GM18511 (cell line): ENCODE results near the gene CFAP97.
"Not testable (repeated sequence)": the region's sequence is repeated elsewhere in the genome, so short reads cannot be mapped to it uniquely, and the experiment has no call there.

Experiments used
- ATAC-seq: cut with Tn5 transposase; IDR thresholded peaks from one replicate; pipeline ENCODE4 v1.9.1; 2021; ENCODE audit warnings: mild to moderate bottlenecking, moderate library complexity; ENCODE audit not compliant: unreplicated experiment

The CFAP97 gene

DNA sequence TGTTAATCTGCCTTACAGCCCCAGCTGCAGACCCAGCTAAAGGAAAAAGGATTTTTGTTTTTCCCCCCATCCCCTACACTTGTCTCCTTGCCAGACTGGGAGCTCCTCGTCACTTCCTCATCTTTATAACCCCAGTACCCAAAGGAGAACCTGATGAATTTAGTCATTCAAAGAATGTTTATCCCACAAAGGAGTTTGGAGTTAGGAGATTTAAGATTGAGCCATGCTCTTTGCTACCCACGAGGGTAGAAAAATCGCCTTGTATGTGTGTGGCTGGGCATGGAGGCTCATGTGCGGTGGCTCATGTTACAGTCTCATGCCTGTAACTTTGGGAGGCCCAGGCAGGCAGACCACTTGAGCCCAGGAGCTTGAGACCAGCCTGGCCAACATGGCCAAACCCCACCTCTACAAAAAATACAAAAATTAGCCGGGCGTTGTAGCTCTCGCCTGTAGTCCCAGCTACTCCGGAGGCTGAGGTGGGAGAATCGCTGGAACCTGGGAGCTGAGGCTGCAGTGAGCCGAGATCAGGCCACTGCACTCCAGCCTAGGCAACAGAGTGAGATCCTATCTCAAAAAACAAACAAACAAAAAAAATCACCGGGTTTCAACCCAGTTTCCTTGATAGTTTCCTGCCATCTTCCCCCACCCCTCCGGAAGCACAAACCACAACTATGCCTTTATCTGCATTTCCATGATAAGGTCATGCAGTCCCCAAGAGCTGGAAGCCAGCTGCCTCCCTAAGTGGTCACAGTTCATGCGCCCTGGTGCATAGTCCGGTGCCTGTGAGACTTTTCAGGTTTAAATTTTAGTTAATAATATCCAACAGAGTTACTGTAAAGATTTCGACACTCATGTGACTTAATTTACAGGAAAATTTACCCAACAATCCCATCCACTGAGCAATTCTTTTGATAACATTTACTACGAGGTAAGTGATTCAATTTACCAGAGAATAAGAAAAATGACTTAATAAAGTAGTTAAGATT, 1.5 kb downstream of the CFAP97 start:
- no peak for ATAC-seq

DNA sequence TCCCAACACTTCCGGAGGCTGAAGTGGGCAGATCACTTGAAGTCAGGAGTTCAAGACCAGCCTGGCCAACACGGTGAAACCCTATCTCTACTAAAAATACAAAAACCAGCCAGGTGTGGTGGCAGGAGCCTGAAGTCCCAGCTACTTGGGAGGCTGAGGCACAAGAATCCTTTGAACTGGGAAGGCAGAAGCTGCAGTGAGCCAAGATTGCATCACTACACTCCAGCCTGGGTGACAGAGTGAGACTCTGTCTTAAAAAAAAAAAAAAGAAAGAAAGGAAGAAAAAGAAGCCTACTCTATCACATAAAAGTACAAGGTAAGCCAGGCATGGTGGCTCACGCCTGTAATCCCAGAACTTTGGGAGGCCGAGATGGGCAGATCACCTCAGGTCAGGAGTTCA, 5.6 kb downstream of the CFAP97 start:
- not testable (repeated sequence) for ATAC-seq

DNA sequence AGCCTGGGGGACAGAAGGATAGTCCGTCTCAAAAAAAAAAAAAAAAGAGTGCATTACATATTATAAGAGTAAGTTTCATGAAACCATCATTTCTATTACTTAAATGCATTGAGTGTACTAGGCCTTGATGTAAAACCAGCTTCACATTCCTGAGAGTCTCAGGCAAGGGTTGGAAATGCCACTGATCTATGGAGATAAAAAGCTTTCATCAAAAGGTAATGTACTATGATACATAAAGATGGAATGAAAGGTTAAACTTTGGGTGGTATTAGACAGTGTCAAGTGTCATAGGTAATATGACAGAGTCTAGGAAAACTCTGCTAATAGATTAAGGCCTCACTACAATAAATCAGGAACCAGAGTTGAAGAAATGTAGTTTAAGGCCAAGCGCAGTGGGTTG, 7.4 kb downstream of the CFAP97 start:
- ATAC-seq = no peak

DNA sequence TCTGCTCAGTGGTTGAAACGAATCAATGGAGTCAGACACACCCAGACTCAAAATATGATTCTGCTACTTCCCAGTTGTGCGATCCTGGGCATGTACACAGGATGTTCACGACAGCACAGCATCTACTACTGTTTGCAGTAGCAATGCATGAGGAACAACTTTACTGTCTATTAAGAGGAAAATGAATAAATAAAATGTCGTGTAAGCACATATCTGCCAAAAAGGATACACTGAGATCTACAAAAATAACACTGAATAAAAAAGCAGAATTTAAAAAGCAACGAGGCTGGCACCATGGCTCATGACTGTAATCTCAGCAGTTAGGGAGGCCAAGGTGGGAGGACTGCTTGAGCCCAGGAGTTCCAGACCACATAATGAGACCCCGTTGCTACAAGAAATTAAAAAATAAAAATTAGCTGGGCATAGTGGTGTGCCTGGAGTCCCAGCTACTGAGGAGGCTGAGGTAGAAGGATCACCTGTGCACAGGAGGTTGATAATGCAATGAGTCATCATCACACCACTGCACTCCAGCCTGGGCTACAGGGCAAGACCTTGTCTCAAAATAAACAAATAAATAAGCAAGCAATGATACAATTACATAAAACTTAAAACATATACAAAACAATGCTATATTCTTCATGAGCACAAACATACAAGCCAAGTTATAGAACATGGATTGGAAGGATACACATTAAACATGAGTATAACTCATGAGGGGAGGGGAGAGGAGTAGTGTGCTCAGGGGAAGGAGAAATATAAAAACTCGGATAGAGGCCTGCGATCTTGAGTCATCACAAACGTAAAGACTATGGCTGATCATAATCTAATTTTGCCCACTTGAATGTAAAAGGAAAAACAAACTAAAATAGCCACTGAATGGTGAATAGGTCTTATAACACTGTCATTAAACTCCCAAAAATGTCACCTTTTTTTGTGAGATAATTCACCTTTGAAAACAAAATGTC, 8.6 kb downstream of the CFAP97 start:
- no peak for ATAC-seq

DNA sequence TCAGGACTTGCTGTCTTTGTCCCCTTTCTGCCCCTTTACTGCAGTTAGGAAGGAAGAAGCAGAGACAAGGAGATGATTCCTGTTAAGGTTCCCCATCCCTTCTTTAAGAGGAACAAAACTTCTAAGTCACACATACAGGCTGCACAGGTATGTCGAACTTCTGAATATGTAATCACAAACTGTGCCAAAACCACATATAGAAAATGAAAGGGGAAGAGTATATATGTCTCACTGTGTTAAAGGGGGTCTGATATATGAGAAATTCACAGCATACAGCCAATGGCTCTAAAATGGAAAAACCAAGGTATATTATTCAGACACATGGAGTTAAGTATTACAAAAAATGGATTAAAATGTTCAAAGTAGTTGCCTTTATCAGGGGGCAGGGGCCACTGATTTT, 11.7 kb downstream of the CFAP97 start:
- ATAC-seq = peak; percentile 96

DNA sequence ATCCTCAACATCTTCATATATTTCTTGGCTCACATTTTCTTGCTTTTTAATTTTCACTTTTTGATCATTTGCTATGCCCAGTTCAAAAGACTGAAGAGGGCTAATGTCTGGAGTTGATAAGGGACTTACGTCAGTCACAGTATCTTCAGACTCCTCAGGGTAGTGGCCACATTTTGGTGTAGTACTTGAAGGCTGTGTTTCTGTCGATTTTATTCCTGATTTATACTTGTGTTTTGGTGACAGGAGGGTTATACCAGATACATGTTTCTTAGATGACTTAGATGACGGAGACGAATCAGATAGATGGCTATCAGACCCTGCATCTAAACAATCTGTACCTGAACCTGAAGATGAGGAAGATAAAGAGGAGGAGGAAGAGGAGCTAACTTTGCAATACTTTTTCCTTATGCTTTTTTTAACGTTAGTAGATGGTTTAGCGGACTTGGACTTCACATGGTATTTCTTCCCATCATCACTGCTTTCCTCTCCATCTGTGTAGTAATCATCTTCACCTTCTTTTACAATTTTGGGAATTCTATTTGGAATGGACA, 13.4 kb downstream of the CFAP97 start:
- no peak for ATAC-seq

DNA sequence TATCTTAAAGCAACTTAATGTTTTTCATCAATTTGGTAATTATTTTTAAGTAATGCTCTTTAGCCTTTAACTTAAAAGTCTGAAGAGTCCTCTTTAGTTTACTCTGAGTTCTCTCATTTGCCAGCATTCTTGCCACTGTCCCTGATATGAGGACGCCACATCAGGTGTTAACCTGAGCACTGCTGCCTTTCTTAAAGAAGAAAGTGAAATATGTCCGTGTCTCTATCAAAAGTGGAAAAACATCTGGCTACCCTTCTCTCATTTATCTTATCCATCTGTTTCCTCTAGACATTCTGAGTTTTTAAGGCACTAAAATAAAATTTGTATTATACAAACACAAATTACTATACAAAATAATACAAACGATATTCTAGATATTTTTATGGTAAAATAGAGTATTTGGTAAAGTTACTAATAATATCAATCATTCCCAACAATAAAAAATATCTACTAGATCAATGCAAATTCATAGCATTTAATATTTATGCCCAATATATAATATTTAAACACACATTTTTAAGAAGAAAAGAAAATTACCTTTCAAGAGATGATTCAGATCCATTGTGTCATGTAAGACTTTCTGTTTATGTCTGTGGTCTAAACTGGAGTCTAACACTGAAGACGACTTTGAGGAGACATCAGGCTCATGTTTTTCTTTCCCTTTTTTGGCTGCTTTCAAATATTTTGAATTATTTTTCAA, 14.0 kb downstream of the CFAP97 start:
- no peak for ATAC-seq

DNA sequence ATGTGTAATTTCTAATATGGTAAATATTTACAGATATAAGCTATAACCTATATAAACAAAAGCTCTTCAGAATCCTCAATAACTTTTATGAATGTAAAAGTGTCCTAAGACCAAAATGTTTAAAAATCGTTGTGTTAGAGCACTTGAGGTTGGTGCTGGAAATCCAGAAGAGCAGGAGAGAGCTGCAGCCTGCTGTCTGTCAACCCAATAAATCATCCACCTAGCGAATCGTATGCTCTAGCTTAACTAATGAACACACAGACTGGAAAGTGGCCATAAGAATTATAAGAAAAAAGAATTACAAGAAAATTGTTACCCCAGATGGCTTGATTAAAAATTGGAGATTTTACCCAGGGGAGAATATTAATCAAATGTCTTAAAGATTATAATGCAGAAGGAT, 17.0 kb downstream of the CFAP97 start:
- ATAC-seq = no peak

DNA sequence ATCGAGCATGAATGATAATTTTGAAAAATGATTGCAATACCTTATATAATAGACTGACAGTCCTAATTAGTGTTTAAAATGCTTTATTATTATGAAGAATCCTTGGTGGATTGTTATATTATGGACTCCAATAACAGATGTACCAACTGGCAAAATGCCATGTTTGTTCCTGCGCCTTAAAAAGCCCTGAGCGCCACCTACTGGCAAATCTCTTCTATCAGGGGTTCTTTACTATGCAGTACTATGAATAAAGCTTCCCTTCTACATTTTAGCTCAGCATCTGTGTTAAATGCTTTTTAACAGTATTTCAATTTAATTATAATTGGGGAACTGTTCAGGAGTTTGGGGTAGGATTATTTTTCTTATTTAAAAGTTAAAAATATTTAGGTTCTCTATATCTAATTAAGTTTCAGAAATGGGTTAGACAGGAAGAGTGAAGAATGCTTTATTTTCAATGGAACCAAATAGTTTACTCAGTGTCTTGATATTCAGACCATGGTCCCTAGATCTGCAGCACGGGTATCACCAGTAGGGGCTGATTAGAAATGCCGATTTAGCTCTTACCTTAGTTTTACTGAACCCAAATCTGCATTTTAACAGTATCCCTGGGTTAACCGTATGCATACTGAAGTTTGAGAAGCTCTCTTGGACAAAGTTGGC, 20.0 kb downstream of the CFAP97 start:
- ATAC-seq = peak; percentile 67

DNA sequence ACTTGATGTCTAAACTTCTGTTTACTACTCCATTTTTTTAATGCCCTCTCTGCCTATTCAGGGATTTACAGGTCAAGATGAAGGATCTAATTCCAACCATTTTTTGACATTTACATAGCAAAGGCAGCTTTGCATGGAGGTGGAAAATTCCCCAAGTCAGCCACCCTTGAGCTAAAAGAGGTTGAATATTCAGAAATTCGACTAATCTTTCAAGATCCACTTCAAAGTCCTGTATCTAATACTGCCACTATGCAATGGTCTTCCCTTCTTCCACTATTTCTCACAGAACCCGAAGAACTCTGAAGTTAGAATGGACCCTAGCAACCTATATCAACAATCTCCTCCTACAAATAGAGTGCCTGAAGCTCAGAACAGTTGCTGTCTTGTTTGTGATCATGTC, 21.6 kb downstream of the CFAP97 start:
- no peak for ATAC-seq

DNA sequence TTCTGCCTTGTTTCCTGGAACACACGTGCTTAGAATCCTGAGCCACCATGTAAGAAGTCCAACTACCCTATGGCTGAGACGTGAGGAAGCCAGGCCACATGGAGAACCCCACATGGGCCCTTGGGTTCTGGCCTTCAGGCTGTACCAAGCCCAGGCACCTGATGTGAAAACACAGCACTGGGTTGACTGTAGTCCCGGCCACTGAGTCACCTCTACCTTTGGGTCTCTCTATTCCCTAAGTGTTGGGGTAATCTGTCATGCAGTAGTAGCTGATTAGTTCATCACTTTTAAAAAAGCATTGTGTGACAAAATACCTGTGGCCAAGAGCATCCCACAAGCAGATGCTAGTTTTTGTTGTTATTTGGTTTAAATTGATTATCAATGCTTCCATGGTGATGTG, 24.3 kb downstream of the CFAP97 start:
- no peak for ATAC-seq

DNA sequence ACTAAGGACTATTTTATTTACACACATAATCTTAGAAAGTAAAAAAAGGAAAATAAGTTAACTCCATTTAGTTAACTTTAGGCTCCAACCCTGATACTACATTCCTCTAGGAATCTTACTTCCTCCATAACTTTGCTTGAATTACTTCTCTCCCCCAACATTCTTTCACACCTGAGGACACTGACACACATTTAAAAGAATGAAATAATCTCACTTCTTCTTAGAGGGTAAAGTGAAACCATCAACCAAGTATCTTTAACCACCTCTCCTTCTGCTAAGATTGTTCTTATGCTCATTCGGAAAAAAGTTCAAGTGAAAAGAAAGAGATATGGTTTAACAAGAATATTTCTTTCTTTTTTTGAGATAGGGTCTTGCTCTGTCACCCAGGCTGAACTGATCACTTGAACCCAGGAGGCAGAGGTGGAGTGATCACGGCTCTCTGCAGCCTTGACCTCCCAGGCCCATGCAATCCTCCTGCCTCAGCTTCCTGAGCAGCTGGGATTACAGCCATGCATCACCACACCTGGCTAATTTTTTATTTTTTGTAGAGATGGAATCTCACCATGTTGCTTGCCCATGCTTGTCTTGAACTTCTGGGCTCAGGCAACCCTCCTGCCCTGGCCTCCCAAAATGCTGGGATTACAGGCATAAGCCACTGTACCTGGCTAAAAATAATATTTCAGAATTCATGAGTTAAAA, 32.3 kb downstream of the CFAP97 start:
- peak; percentile 94 for ATAC-seq

DNA sequence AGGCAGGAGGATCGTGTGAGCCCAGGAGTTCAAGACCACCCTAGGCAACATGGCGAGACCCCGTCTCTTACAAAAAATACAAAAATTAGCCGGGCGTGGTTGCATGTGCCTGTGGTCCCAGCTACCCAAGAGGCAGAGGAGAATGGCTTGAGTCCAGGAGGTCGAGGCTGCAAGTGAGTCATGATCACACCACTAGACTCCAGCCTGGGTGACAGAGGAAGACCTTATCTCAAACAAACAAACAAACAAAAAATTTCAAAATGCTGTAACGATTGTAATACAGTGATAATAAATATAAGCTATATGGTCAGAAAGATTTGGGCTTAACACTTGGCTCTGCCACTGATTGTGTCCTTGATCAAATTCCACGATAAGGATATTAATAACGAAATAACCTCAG, 36.6 kb downstream of the CFAP97 start:
- no peak for ATAC-seq

DNA sequence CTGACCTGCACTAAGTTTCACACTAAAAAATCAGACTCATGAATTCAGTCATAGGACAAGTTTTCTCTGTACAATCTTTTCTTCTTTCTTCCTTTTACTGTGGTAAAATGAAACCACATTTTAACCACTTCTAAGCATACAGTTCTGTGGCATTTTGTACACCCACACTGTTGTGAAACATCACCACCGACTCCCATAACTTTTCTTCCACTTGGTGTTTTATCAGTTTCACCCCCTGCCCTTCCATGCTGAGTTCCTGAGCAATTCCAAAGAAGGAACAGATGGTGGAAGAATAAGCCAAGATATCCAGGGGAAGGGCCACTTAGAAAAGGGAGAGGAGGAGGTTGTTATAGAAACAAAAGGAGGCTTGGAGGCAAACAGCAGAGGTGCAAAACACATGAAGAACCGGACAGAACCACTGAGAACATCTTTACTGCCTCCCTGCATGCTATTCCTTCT, 38.2 kb downstream of the CFAP97 start:
- ATAC-seq = peak; percentile 98

DNA sequence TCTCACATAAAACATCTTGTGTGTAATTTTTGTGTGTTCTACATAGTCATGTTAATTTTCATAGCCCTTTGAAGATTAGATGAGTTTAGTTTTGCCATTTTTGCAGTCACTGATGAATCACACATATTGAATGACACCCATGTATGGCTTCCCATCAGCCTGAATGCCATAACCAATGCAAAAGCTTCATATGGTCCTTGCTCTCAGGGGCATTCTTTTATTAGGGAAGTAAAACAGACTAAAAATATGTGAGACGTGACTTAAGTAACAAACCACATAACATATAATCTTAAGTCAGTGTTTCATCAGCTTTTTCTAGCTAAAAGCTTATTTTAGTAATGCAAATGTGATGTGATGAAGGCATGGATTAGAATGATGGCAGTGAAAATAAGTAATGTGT, 52.5 kb downstream of the CFAP97 start:
- ATAC-seq = no peak

DNA sequence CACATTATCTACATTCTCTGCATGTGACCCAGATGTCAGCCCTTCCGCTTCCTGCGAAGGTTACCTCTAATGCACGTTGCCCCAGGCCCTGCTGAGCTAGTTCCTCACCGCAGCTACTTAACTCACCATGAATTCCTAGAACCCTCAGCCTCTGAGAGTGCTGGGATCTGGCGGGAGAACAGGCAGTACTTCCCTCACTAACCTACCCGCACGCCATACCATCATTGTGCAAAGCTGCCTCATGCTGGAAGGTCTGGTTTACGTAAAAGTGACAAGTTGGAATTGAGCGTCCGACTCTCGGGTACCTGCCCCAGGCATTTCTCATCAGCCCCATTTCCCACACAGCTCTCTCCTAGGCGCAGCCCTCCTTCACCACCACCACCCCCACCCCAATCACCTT, 54.4 kb downstream of the CFAP97 start:
- no peak for ATAC-seq

DNA sequence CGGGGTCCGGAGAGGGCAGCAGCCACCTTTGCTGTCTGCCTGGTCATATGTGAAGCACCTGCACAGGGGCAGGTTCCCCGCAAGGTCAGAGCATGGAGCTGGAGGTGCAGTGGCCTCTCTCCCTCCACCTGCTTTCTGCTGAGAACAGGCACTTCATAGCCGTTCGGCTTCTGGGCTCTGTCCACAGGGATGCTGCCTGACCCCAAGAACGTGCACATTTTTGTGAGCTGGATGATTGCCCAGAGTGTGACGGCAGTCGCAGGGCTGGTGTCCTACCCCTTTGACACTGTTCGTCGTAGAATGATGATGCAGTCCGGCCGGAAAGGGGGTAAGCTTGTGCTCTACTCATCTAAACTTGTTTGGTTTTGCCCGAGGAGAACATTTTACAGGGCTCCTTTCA, 58.2 kb downstream of the CFAP97 start:
- no peak for ATAC-seq

DNA sequence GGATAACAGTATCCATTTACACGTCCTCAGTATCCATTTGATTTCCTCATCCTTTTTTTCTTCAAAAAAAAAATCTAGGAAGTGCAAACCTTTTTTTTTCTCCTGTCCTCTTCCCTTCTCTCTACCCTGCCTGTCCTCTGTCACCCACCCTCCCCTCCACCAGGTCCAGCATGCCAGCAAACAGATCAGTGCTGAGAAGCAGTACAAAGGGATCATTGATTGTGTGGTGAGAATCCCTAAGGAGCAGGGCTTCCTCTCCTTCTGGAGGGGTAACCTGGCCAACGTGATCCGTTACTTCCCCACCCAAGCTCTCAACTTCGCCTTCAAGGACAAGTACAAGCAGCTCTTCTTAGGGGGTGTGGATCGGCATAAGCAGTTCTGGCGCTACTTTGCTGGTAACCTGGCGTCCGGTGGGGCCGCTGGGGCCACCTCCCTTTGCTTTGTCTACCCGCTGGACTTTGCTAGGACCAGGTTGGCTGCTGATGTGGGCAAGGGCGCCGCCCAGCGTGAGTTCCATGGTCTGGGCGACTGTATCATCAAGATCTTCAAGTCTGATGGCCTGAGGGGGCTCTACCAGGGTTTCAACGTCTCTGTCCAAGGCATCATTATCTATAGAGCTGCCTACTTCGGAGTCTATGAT, 59.1 kb downstream of the CFAP97 start:
- no peak for ATAC-seq

DNA sequence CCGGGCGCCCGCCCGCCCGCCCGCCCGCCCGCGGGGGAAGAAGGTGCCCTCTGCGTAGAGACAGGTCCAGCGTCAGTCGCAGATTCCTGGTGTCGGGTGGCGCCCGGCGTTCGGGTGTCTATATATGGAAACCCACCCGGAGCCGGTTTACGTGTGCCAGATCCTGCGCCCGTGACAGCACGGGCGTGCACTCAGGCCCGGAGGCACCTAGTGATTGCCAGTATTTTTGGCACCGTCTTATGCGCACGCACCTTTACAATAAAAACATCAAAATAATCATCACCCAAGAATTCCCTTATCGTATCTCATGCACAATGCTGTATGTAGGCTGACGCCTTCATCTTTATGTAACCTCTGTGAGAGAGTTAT, 60.2 kb downstream of the CFAP97 start:
- peak; percentile 32 for ATAC-seq
